HG03571 (cell line): Measurements from ENCODE around the gene UBR4.
"Not testable (repeated sequence)": the region's sequence is repeated elsewhere in the genome, so short reads cannot be mapped to it uniquely, and the experiment has no call there.

Experiments
- ATAC-seq: cut with Tn5 transposase; IDR thresholded peaks from one replicate; pipeline ENCODE4 v1.9.1; 2021; ENCODE audit not compliant: unreplicated experiment

UBR4 gene

GRCh38 chr1:19220080-19220846, 10.2 kb upstream of the UBR4 start:
- no peak for ATAC-seq

GRCh38 chr1:19219451-19219850, 9.4 kb upstream of the UBR4 start:
- ATAC-seq, result no peak

GRCh38 chr1:19216585-19216984, 6.5 kb upstream of the UBR4 start:
- ATAC-seq, result not testable (repeated sequence)

- ATAC-seq, result no peak
Observed at GRCh38 chr1:19213580-19213979, 3.5 kb upstream of the UBR4 start.

DNA sequence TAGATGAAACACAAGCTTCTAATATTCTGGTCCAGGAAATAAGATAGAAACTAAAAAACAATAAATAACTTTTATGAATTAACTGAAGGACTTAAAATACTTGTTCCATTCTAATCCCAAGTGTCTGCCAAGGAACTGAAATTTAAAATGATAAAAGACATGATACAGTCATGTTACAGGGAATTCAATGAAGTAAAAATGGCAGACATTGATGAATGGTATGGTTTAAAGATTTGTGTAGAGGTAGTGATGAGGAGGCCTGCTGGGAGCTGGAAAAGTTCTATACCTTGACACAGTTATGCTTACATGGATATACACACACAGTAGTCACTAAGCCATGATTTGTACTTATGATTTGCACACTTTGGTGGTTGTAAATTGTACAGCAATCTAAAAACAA, 2.1 kb upstream of the UBR4 start:
- ATAC-seq, result no peak

- no peak for ATAC-seq
Observed at GRCh38 chr1:19210772-19211549, 895 bp upstream of the UBR4 start.

GRCh38 chr1:19209439-19209989, 552 bp downstream of the UBR4 start:
- ATAC-seq, result peak; percentile 41

DNA sequence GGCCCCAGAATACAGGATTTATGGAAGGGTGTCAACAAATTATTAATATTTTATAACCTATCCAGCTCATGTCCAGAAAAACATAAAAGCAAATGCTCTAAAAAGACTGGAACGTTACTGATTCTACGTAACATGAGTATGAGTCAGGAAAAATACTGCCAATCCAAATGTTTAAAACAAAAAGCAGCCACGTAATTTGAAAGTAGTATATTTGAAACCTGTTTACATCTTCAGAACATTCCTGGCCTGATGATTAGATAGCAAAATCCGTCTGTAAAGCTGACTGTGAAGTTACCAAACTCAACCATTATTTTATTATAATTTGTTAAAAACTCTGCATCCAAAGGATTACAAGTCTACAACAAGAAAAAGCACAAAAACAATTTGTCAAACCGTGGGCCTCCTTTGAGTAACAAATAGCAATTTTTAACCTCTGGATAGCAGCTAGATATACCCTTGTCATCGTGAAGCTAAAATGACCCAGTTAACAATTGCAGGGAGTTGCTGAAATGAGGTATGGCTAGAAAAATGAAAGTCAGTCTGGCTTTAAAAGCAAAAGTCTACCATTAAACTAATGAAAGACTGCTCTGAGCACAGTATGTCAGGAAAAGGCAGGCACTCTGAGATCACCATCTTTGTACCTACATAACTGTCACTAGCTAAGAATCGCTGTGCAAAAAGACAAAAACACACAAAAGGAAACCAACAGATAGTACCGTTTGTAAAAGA, 1.2 kb downstream of the UBR4 start:
- ATAC-seq, result no peak

GRCh38 chr1:19206947-19207346, 3.1 kb downstream of the UBR4 start:
- ATAC-seq, result no peak

- no peak for ATAC-seq
Observed at GRCh38 chr1:19205845-19206244, 4.2 kb downstream of the UBR4 start.

DNA sequence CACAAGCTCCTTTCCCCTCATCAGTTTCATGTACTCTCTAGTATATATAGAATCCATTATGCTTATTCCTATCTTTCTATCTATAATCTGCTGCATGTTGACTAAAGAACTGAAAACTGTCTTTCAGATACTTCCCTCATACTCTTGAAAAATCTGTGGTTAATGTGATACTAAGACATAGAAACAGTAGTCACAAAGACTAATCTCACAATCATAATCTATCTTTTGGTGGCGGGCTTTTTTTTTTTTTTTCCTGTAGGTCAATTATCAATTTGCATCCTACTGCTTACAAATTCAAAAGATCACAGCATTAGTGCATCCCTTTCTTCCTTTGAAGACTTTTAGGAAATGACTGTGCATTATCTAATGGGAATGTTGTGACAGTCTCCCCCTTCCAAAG, 4.7 kb downstream of the UBR4 start:
- ATAC-seq, result no peak

DNA sequence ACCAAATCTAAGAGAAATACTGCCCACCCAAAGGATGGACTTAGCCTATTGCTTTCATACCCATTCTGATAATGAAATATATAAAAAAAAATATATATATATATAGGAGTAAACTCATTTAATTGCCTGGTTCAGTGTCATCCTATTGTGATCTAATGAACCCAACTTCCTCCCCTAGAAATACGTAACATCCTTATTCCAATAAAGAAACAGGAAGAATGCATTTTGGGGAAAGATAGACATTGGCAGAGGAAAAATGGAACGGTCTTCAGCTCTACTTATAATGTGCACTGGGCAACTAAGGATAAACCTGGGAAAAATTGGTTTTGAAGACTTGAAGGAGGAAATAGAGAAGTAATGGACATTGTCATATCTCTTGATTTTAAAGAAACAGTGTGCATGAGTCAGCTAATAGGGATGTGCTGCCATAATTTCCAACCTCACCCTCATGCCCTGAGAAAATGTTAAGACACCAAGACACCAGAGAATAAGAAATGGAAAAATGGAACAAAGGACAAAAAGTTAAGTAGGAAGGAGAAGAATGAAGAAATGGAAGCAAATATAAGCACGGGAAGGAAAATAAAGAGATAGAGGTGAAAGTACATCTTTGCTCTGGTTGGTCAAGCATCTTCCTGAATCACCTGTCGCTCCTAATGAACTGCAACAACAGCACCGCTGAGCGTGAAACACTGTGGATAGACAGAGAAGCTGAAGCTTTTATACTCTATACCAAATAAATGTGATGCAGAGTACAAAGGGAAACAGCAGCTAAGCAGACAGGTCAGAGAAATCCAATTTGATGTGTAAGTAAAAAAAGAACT, 5.4 kb downstream of the UBR4 start:
- no peak for ATAC-seq

- ATAC-seq, result no peak
Observed at GRCh38 chr1:19203440-19203839, 6.6 kb downstream of the UBR4 start.

- ATAC-seq, result no peak
Observed at GRCh38 chr1:19202396-19202795, 7.7 kb downstream of the UBR4 start.

GRCh38 chr1:19199969-19200604, 10.0 kb downstream of the UBR4 start:
- no peak for ATAC-seq

- no peak for ATAC-seq
Observed at GRCh38 chr1:19199329-19199968, 10.6 kb downstream of the UBR4 start.

DNA sequence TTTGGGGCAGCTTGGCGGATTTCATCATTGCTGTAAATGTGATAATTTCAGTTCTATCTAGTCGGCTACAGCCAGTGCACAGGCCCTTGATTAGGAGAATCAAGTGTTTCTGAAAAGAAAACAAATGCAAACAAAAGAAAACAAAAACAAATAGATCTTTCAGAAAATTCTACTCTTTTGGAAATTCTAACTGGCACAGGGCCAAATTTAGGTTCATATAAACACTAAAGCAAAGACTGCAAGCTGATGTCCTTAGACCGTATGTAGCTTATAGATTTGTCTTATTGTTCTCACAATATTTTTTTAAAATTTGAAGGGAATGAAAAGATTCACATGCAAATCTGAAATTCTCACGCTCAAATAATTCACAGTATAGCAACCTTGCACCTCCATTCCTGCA, 11.2 kb downstream of the UBR4 start:
- no peak for ATAC-seq

DNA sequence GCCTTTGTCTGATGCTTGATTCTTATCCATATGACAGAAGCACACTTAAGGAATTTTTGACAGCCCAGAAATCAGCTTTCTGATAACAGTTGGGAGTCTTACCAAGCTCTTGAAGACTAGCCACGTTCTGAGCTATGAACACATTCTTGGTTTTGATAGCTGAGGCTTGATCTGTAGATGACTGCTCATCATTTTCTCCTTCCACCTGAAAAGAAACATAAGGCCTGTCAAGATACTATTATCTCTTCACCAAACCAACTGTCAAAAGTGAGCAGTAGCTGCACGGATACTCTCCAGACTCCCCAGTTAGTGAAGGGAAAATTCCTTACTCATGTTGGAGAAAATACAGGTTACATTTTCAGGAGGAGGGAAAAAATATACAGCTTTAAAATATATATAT, 12.2 kb downstream of the UBR4 start:
- no peak for ATAC-seq

DNA sequence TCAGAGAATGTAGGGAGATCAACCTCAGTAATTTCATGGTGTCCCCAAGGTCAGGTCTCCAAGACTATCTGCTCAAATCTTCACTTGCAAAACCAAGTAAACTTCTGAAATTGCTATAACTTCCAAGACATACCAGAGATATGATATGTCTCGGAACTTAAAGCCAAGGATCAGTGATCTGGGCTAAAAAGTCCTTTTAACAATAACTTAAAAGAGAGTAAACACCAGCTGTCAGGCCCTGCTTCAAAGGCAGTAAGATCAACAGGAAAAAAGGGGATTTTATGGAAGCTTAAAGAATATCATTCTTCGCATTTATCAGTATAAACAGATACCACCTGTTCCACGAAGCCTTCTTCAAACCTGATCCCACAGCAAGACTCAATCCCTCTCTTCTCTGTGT, 13.7 kb downstream of the UBR4 start:
- ATAC-seq, result no peak

GRCh38 chr1:19193004-19193403, 17.1 kb downstream of the UBR4 start:
- no peak for ATAC-seq
